Psoas muscle (tissue), 8 donors: Measurements from ENCODE around the gene GLIS2. TPM values are rescaled to one million over a fixed set of nuclear protein-coding genes. Genes with fewer than 3 reads are reported as not detected.

ENCODE experiments used
- ATAC-seq, 4 donors: fragments of 200-7000 bp; cut with Tn5 transposase; one replicate each; pipeline ENCODE4 v1.9.1; 2020; ENCODE audit warnings: moderate library complexity in 3 of 4, mild to moderate bottlenecking in 2 of 4
- DNase-seq, 2 donors: peaks; one replicate each; pipeline ENCODE4 v3.0.0-alpha.2; 2020
- H3K27ac ChIP-seq: fragments of 200-600 bp; one replicate; pipeline ENCODE4 v1.8.0; 2022
- H3K27me3 ChIP-seq, 3 donors: fragments of 200-600 bp in 1 of 3; one replicate each; pipeline versions ENCODE4 v1.6.1 to v1.8.0; 2013 to 2022; ENCODE audit warnings: low read length in 2 of 3, mild to moderate bottlenecking in 2 of 3, moderate library complexity in 1 of 3; ENCODE audit not compliant: insufficient read depth in 3 of 3
- H3K36me3 ChIP-seq, 2 donors: fragments of 200-600 bp in 1 of 2; one replicate each; pipeline versions ENCODE4 v1.6.1 to v1.8.0; 2013 to 2022; ENCODE audit warnings: low read depth in 1 of 2, mild to moderate bottlenecking in 1 of 2, moderate library complexity in 1 of 2; ENCODE audit not compliant: insufficient read depth in 1 of 2
- H3K4me1 ChIP-seq: fragments of 200-600 bp; one replicate; pipeline ENCODE4 v1.8.0; 2022
- H3K4me3 ChIP-seq: fragments of 200-600 bp; one replicate; pipeline ENCODE4 v1.8.0; 2022; ENCODE audit warnings: mild to moderate bottlenecking
- H3K9me3 ChIP-seq: fragments of 200-600 bp; one replicate; pipeline ENCODE4 v1.8.0; 2022
- WGBS, 3 donors: extraction: QIAGEN DNeasy Blood & Tissue Kit; methylation state at CpG; one replicate each; pipeline versions ENCODE4 v1.1.6 to v1.1.7; 2013; 5-methylcytosine and 5-hydroxymethylcytosine counted together
- intact Hi-C, 2 donors: fragments of 100-400 bp; cut with DNase I; formaldehyde crosslinking; loops; one replicate each; pipeline versions ENCODE4 v1.11.0 to v1.14.2; 2022
- polyA plus RNA-seq, 3 donors: library from polyadenylated mRNA; stranded (reverse); fragments of 200-250 nt; gene quantifications; one replicate each; pipeline ENCODE4 v1.2.3, GENCODE V29; 2013
- total RNA-seq, 4 donors: library from RNA; stranded (reverse); fragmentation: NEBNext Ultra II Directional in 2 of 4; extraction: Animal tissue kit (Norgen Biotek cat#: 25700) in 2 of 4; gene quantifications; one replicate each; pipeline versions ENCODE4 v1.2.1 to v1.2.4, GENCODE V29; 2021 to 2023
- TF ChIP-seq, protein P1 (sequence below): fragments of 200-600 bp; IDR thresholded peaks from one replicate; pipeline ENCODE4 v1.8.0; 2022; ENCODE audit warnings: antibody characterized with exemption
- donor health status: healthy with polysubstance abuse.
- donor health status: DM: no; HTN: no; CAD: no; lungs with moderate emphysema.
- donor health status: Bipolar disorder and iron deficiency.
- donor health status: healthy.
- donor health status: DM: yes; HTN: yes; CAD: no.
- donor health status: DM: no; HTN: no; CAD: no.
- donor health status: DM: no; HTN: no; CAD: no.
- donor health status: DM: yes; HTN: yes; CAD: no.

Gene GLIS2
- total and polyA plus RNA-seq, 7 donors = 0.96 to 3.3 (median 1.7) TPM

DNA sequence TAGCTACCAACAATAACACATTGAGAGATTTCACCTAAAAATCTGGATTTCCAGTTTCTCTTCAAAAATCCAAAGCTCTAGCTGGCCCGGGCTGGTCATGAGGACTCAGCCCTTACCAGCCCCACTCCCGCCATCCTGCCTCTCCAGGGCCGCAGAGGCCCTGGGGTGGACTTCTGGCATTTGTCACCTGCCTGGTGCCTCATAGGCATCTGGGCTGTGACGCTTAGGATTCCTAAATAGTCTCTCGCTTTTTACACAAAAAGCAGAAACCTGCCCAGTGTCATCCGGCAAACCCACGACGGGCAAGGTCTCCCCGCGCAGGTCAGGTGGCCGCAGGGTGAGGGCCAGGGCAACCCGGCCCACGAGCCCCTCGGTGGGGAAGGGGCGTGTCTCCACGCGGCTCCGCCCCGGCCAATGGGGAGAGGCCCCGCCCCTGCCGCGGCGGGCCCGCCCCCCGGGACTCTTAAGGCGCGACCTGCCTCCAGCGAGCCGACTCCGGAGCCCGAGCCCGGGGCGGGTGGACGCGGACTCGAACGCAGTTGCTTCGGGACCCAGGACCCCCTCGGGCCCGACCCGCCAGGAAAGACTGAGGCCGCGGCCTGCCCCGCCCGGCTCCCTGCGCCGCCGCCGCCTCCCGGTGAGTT is 55.6 kb downstream of the GLIS2 start, which contains the start of gene VASN:
Gene VASN (plus strand): TSS at position 492 of the 644 bp plus-strand sequence. CDS start 9,030 bp downstream, outside the sequence.
- ATAC-seq = peak; percentile 64 to 83 (median 76)
- peak within 1 kb of the TSS; percentile 74 for H3K27ac ChIP-seq
- no peaks in the 10 kb centered on the region for H3K36me3 ChIP-seq
- H3K4me3 ChIP-seq = peak within 1 kb of the TSS; percentile 67
- intact Hi-C loops = no loop called here
- H3K27me3 ChIP-seq = no peaks in the 10 kb centered on the region
- WGBS, 3 donors = 6 to 16% (median 6%) methylated on average over 29 to 50 of the region's 50 CpGs
- no peaks in the 10 kb centered on the region for H3K9me3 ChIP-seq
- peaks cover 19% of the 10 kb centered on the region for H3K4me1 ChIP-seq
- TF ChIP-seq, protein P1, sequence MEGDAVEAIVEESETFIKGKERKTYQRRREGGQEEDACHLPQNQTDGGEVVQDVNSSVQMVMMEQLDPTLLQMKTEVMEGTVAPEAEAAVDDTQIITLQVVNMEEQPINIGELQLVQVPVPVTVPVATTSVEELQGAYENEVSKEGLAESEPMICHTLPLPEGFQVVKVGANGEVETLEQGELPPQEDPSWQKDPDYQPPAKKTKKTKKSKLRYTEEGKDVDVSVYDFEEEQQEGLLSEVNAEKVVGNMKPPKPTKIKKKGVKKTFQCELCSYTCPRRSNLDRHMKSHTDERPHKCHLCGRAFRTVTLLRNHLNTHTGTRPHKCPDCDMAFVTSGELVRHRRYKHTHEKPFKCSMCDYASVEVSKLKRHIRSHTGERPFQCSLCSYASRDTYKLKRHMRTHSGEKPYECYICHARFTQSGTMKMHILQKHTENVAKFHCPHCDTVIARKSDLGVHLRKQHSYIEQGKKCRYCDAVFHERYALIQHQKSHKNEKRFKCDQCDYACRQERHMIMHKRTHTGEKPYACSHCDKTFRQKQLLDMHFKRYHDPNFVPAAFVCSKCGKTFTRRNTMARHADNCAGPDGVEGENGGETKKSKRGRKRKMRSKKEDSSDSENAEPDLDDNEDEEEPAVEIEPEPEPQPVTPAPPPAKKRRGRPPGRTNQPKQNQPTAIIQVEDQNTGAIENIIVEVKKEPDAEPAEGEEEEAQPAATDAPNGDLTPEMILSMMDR = no peak
- DNase-seq = peak; percentile 80 to 89

DNA sequence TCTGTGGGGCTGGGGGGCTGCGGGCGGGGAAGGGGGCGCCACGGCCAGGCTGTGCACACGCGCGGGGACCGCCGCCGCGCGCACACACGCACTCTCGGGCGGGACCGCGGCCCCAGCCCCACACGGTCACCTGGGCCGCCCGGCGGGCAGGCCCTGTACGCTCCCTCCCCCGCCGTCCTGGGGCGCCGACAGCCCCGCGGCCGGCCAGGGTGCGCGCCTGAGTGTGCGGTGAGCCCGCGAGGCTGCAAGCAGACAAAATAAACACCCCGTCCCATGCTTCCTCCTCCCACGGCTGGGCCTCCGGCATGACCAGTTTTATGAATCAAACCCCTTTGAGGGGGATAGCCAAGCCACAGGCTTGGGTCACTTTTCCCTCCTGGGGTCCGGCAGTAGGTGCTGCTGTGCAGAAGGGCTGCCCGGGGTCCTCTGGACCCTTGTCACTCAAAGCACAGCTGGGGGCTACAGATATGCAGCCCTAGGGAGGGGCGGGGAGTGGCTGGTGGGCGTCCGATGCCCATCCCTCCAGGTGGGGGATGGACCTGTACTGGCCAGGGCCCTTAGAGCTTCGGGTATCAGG is 56.2 kb downstream of the GLIS2 start:
- Histone ChIP-seq H3K27me3 (no peaks in the 10 kb centered on the region), H3K36me3 (no peaks in the 10 kb centered on the region), H3K9me3 (no peaks in the 10 kb centered on the region), H3K4me1 (peaks cover 25% of the 10 kb centered on the region), H3K27ac (peak overlapping the region; percentile 74), H3K4me3 (peak overlapping the region; percentile 67)
- ATAC-seq = peak in 2 of 4 donors; percentile 9 to 14
- no peak for DNase-seq
- intact Hi-C loops = no loop called here
- 12 to 23% (median 18%) methylated on average over 28 to 43 of the region's 43 CpGs for WGBS, 3 donors
- TF ChIP-seq, protein P1 = no peak

DNA sequence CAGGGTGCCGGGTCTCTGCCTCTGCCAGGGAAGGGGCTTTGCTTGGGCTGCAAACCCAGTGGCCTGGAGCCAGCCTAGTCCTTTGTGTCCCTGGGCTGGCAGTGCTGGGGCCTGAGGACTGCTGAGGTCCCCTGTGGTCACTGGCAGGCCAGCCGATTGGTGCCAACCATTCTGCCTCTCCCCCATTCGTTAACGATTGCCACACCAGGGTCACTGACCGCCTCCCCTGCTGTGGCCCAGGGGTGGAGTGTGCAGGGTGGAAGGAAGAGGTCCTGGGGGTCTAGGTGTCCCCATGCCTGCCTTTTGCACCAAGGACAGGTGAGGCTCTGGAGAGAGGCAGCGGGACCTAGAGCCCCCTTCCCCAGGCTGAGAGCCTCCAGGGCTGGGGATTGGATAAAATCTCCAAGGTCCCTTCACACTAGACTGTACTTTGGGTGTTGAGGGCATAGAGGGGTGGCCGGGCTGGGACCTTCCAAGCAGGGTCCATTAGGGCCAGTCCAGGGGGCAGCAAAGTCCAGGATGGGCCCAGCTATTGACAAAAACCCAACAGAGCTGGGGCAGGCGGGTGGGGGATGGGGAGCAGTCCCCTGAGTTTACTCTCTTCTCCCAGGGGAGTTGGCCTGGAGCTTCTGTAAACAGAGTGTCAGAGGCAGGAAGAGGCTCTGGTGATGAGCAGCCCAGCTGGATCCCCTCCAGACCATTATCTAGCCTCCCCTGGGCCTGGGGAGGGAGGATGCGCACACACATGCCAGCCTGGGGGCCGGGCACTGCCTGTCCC is 56.9 kb downstream of the GLIS2 start:
- intact Hi-C loops = no loop called here
- Histone ChIP-seq H3K27ac (peak overlapping the region; percentile 74), H3K9me3 (no peaks in the 10 kb centered on the region), H3K4me1 (peaks cover 32% of the 10 kb centered on the region), H3K4me3 (peak overlapping the region; percentile 67), H3K36me3 (no peaks in the 10 kb centered on the region), H3K27me3 (no peaks in the 10 kb centered on the region)
- ATAC-seq (no peak), DNase-seq (no peak)
- 70 to 77% (median 74%) methylated on average over 9 to 10 of the region's 10 CpGs for WGBS, 3 donors
- TF ChIP-seq, protein P1 = no peak

DNA sequence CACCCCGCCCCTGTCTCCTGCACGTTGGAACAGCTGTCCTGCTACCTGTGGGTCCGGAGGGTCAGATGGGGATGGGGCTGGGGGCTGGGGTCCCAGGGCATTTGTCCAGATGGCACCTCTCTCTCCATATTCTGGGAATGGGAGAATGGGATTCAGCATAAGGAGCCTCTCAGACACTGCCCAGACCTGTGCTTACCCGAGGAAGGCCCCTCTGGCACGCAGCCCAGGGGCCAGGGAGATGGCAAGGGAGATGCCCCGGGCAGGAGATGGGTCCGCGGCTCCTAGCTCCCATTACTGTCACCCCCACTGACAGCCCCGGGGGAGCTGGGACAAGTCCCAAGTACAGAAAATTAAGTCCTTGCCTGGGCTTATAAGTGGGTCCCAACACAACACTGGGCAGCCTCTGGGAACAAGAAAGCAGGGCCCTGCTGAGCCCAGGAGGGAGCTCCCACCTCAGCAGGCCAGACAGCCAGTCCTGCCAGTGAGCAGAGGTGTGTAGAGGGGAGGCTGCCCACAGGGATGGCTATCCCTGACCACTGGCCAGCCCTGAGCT is 57.6 kb downstream of the GLIS2 start:
- no peak for ATAC-seq
- Histone ChIP-seq H3K27ac (peak overlapping the region; percentile 74), H3K36me3 (no peaks in the 10 kb centered on the region), H3K4me1 (peaks cover 35% of the 10 kb centered on the region), H3K4me3 (peak overlapping the region; percentile 67), H3K9me3 (no peaks in the 10 kb centered on the region), H3K27me3 (no peaks in the 10 kb centered on the region)
- DNase-seq = no peak
- TF ChIP-seq, protein P1 = no peak
- 64 to 72% (median 71%) methylated on average over 9 of the region's 9 CpGs for WGBS, 3 donors
- intact Hi-C loops = no loop called here
